ENCODE results near the gene CDKN2B.

DNA sequence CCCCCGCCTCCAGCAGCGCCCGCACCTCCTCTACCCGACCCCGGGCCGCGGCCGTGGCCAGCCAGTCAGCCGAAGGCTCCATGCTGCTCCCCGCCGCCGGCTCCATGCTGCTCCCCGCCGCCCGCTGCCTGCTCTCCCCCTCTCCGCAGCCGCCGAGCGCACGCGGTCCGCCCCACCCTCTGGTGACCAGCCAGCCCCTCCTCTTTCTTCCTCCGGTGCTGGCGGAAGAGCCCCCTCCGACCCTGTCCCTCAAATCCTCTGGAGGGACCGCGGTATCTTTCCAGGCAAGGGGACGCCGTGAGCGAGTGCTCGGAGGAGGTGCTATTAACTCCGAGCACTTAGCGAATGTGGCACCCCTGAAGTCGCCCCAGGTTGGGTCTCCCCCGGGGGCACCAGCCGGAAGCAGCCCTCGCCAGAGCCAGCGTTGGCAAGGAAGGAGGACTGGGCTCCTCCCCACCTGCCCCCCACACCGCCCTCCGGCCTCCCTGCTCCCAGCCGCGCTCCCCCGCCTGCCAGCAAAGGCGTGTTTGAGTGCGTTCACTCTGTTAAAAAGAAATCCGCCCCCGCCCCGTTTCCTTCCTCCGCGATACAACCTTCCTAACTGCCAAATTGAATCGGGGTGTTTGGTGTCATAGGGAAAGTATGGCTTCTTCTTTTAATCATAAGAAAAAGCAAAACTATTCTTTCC lies 34.2 kb downstream of the CDKN2B start:
- TF ChIP-seq CREB1 (IDR thresholded peaks at IDR 0.05) (no peak), CREB1 (CRISPR knock-in tag; IDR thresholded peaks at IDR 0.05) (no peak), ZNF207 (IDR thresholded peaks at IDR 0.05; ENCODE audit: borderline replicate concordance) (no peak), YEATS2 (CRISPR knock-in tag; IDR thresholded peaks at IDR 0.05; ENCODE audit: borderline replicate concordance) (no peak), MAX (IDR thresholded peaks at IDR 0.05) (peak; percentile 75), ZNF891 (CRISPR knock-in tag; IDR thresholded peaks at IDR 0.05) (no peak), CTCF (CRISPR knock-in tag; IDR thresholded peaks at IDR 0.05) (no peak), KLF13 (CRISPR knock-in tag; IDR thresholded peaks at IDR 0.05) (no peak), POLR2A (IDR thresholded peaks at IDR 0.05; ENCODE audit: insufficient read depth in 1 of 2, low read depth in 2 of 2, low read length in 2 of 2) (no peak), PHB2 (IDR thresholded peaks at IDR 0.05; ENCODE audit: partially characterized antibody) (no peak), PAX8 (CRISPR knock-in tag; IDR thresholded peaks at IDR 0.05; ENCODE audit: borderline replicate concordance) (no peak), DNMT1 (CRISPR knock-in tag; IDR thresholded peaks at IDR 0.05) (no peak)
- TF ChIP-seq, protein P1, sequence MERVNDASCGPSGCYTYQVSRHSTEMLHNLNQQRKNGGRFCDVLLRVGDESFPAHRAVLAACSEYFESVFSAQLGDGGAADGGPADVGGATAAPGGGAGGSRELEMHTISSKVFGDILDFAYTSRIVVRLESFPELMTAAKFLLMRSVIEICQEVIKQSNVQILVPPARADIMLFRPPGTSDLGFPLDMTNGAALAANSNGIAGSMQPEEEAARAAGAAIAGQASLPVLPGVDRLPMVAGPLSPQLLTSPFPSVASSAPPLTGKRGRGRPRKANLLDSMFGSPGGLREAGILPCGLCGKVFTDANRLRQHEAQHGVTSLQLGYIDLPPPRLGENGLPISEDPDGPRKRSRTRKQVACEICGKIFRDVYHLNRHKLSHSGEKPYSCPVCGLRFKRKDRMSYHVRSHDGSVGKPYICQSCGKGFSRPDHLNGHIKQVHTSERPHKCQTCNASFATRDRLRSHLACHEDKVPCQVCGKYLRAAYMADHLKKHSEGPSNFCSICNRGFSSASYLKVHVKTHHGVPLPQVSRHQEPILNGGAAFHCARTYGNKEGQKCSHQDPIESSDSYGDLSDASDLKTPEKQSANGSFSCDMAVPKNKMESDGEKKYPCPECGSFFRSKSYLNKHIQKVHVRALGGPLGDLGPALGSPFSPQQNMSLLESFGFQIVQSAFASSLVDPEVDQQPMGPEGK (CRISPR knock-in tag; IDR thresholded peaks at IDR 0.05) = peak; percentile 68
